ENCODE results near the gene ZFP82. TPM values are rescaled to one million over a fixed set of nuclear protein-coding genes. Genes with fewer than 3 reads are reported as not detected.

The ZFP82 gene
- total and polyA plus RNA-seq, 2 of the 4 experiments (the other 2 are of a cell fraction), result 1.6 to 3.9 TPM

GRCh38 chr19:36420961-36421748, 2.7 kb upstream of the ZFP82 start:
- H2AK9ac ChIP-seq (replicated peaks; ENCODE audit: low read depth, low read length, poor library complexity), result no peak overlapping the region
- peaks cover 5% of the 10 kb centered on the region; the same call in 1 of the 2 replicates for H3K4me1 ChIP-seq (ENCODE audit: control insufficient read depth, insufficient read depth, low read length)
- no peak overlapping the region for H3K14ac ChIP-seq (replicated peaks; ENCODE audit: low read depth, low read length)
- intact Hi-C loops (cut with micrococcal nuclease), result no loop called here
- no peak overlapping the region for H4K91ac ChIP-seq (ENCODE audit: insufficient read depth, low read depth, low read length)
- H4K5ac ChIP-seq (ENCODE audit: low read depth, low read length), result no peak overlapping the region
- WGBS, 2 experiments (ENCODE audit: extremely low coverage in 2 of 2, insufficient read length in 1 of 2), result 29% methylated on average over 6 of the region's 61 CpGs; no CpG with 5 or more reads in 1 of the 2 experiments
- POLR2A ChIA-PET (ENCODE audit: unreplicated experiment), result no interaction called here
- H3K27me3 ChIP-seq (ENCODE audit: control insufficient read depth, insufficient read depth, low read length), result no peaks in the 10 kb centered on the region
- no peak overlapping the region for H2AK5ac ChIP-seq (ENCODE audit: low read depth, low read length)
- H3K4ac ChIP-seq (ENCODE audit: low read depth, low read length), result no peak overlapping the region
- H3K9me3 ChIP-seq (ENCODE audit: control insufficient read depth, insufficient read depth, low read length), result peaks cover 5% of the 10 kb centered on the region
- ATAC-seq (ENCODE audit: low read depth), result peak; percentile 43
- peaks cover 5 to 11% of the 10 kb centered on the region in 2 experiments for H3K79me1 ChIP-seq (ENCODE audit: low read depth in 1 of 2, low read length in 2 of 2)
- DNase-seq, result peak; percentile 27
- peak; percentile 31; the same call in 1 of the 2 replicates for TF ChIP-seq FOS (IDR thresholded peaks at IDR 0.05; ENCODE audit: low read depth, low read length)
- TF ChIP-seq CHD1 (IDR thresholded peaks at IDR 0.05; ENCODE audit: low read depth, low read length), result no peak
- no peak for TF ChIP-seq MXI1 (IDR thresholded peaks at IDR 0.05; ENCODE audit: borderline replicate concordance, low read depth, low read length)
- no peak overlapping the region for H3K27ac ChIP-seq (ENCODE audit: insufficient read depth, low read length)
- CTCF ChIA-PET, result no interaction called here
- no peak overlapping the region for H2BK120ac ChIP-seq (ENCODE audit: low read depth, low read length)
- dilution Hi-C loops (cut with HindIII; ENCODE audit: low sequenced_read_pairs, unreplicated experiment), result no loop called here
- no peak overlapping the region for H2BK5ac ChIP-seq (ENCODE audit: low read depth, low read length, poor library complexity, severe bottlenecking)
- peak overlapping the region; percentile 89 for H2AFZ ChIP-seq (replicated peaks; ENCODE audit: low read length, poor library complexity)
- no peaks in the 10 kb centered on the region for H3K36me3 ChIP-seq (ENCODE audit: control insufficient read depth, insufficient read depth, low read length)
- BruUV-seq (replicated peaks), result no TSS peak
- no peak overlapping the region for H3K18ac ChIP-seq (ENCODE audit: low read depth, low read length)
- H2BK15ac ChIP-seq (ENCODE audit: low read depth, low read length), result no peak overlapping the region
- H4K8ac ChIP-seq (ENCODE audit: low read depth in 2 of 2, low read length in 2 of 2), result peak overlapping the region in 1 of 2 experiments; percentile 64; a peak in 1 of 4 replicates
- in situ Hi-C loops (cut with MboI; ENCODE audit: low sequenced_read_pairs), result no loop called here
- H3K4me3 ChIP-seq (ENCODE audit: insufficient read depth, low read depth, low read length), result peak overlapping the region; percentile 42
- no peak overlapping the region for H2BK20ac ChIP-seq (ENCODE audit: low read depth, low read length)
- H3K9ac ChIP-seq (ENCODE audit: low read depth, low read length), result no peak overlapping the region
- peak overlapping the region; percentile 36 for H3K4me2 ChIP-seq (ENCODE audit: low read depth, low read length)
- no peaks in the 10 kb centered on the region for H4K20me1 ChIP-seq (ENCODE audit: insufficient read depth, low read length)
- no peaks in the 10 kb centered on the region for H3K9me1 ChIP-seq (ENCODE audit: insufficient read depth, low read length)
- no peak overlapping the region for H3K56ac ChIP-seq (ENCODE audit: extremely low read depth, insufficient read depth, low read length)
- H3K23ac ChIP-seq (ENCODE audit: low read depth, low read length), result no peak overlapping the region

Data from IMR-90 (cell line).